RWPE2 (cell line): ENCODE results near the gene SMG9.
"Not testable (repeated sequence)": the region's sequence is repeated elsewhere in the genome, so short reads cannot be mapped to it uniquely, and the experiment has no call there.

ENCODE experiments used
- ATAC-seq: fragments of 200-7000 bp; cut with Tn5 transposase; 3 replicates; pipeline ENCODE4 v1.9.1; 2021; ENCODE audit warnings: low read depth
- DNase-seq: peaks from one replicate; pipeline ENCODE4 v3.0.0-alpha.2; 2020; ENCODE audit warnings: low spot score
- H3K27ac ChIP-seq: fragments of 450-650 bp; 2 replicates; pipeline ENCODE4 v1.5.1; 2017; ENCODE audit warnings: mild to moderate bottlenecking; ENCODE audit not compliant: poor library complexity, severe bottlenecking
- H3K27me3 ChIP-seq: fragments of 250-450 bp; sonication (Bioruptor Pico); 2 replicates; pipeline ENCODE4 v1.5.1; 2021; ENCODE audit warnings: mild to moderate bottlenecking, moderate library complexity; ENCODE audit not compliant: insufficient read depth, poor library complexity, severe bottlenecking
- H3K36me3 ChIP-seq: fragments of 250-450 bp; sonication (Bioruptor Pico); 2 replicates; pipeline ENCODE4 v1.5.1; 2020; ENCODE audit warnings: low read depth, mild to moderate bottlenecking, moderate library complexity
- H3K4me1 ChIP-seq: fragments of 250-450 bp; sonication (Bioruptor Pico); 2 replicates; pipeline ENCODE4 v1.5.1; 2021; ENCODE audit warnings: mild to moderate bottlenecking, moderate library complexity; ENCODE audit not compliant: insufficient read depth, poor library complexity, severe bottlenecking
- H3K4me3 ChIP-seq: fragments of 250-450 bp; sonication (Bioruptor Pico); 2 replicates; pipeline ENCODE4 v1.5.1; 2021; ENCODE audit warnings: mild to moderate bottlenecking, moderate library complexity; ENCODE audit not compliant: severe bottlenecking
- H3K9me3 ChIP-seq: fragments of 250-450 bp; sonication (Bioruptor Pico); 2 replicates; pipeline ENCODE4 v1.5.1; 2021; ENCODE audit warnings: mild to moderate bottlenecking, moderate library complexity; ENCODE audit not compliant: severe bottlenecking
- TF ChIP-seq, protein P1 (sequence below): fragments of 450-650 bp; IDR thresholded peaks from one replicate; pipeline ENCODE4 v1.5.1; 2017; ENCODE audit warnings: mild to moderate bottlenecking, moderate library complexity; ENCODE audit not compliant: poor library complexity, severe bottlenecking

The SMG9 gene

DNA sequence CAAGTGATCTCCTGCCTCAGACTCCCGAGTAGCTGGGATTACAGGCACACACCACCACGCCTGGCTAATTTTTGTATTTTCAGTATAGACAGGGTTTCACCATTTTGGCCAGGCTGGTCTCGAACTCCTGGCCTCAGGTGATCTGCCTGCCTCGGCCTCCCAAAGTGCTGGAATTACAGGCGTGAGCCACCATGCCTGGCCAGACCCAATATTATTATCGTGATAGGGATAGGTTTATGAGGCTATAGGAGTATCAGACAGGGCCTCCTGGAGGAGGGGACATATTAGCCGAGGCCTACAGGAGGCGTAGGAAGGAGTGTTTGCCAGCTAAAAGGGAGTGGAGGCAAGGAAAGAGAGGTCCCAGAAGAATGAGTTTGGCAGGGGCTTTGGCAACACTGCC, 9.9 kb upstream of the SMG9 start:
- H3K4me1 ChIP-seq, result peaks cover 28% of the 10 kb centered on the region
- H3K27ac ChIP-seq, result peak overlapping the region; percentile 91
- not testable (repeated sequence) for DNase-seq, H3K4me3 ChIP-seq, H3K27me3 ChIP-seq, H3K9me3 ChIP-seq
- TF ChIP-seq, protein P1, sequence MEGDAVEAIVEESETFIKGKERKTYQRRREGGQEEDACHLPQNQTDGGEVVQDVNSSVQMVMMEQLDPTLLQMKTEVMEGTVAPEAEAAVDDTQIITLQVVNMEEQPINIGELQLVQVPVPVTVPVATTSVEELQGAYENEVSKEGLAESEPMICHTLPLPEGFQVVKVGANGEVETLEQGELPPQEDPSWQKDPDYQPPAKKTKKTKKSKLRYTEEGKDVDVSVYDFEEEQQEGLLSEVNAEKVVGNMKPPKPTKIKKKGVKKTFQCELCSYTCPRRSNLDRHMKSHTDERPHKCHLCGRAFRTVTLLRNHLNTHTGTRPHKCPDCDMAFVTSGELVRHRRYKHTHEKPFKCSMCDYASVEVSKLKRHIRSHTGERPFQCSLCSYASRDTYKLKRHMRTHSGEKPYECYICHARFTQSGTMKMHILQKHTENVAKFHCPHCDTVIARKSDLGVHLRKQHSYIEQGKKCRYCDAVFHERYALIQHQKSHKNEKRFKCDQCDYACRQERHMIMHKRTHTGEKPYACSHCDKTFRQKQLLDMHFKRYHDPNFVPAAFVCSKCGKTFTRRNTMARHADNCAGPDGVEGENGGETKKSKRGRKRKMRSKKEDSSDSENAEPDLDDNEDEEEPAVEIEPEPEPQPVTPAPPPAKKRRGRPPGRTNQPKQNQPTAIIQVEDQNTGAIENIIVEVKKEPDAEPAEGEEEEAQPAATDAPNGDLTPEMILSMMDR, result peak; percentile 7
- ATAC-seq, result peak; percentile 13
- peaks cover 43% of the 10 kb centered on the region for H3K36me3 ChIP-seq

DNA sequence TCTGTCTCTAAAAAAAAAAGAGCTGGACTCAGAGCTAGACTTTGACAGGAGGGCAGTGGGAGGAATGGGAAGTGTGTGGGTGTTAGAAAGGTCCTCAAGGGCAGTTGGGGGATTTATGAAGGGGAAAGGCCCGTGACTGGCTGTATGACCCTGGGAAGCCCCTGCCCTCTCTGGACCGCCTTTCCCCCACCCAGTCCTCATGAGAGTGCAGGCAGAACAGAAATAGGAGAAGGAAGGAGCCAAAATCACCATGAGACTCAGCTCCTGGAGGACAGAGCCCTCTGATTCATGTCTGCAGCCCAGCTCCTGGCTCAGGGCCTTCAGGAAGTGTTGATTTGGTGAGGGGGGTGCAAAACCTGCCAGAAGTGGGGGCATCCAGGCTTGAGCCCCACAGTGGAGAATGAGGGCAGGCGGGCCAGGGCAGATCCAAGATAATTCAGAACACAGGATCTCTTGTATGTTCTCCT, 8.7 kb upstream of the SMG9 start:
- H3K4me1 ChIP-seq, result peaks cover 40% of the 10 kb centered on the region
- H3K27me3 ChIP-seq, result no peaks in the 10 kb centered on the region
- DNase-seq, result no peak
- no peak for ATAC-seq
- H3K9me3 ChIP-seq, result no peaks in the 10 kb centered on the region
- H3K4me3 ChIP-seq, result no peak overlapping the region
- H3K27ac ChIP-seq, result peak overlapping the region; percentile 91
- TF ChIP-seq, protein P1, result no peak
- H3K36me3 ChIP-seq, result peaks cover 31% of the 10 kb centered on the region

GRCh38 chr19:43762814-43763213, 8.1 kb upstream of the SMG9 start:
- Histone ChIP-seq H3K4me3 (no peak overlapping the region), H3K27ac (peak overlapping the region; percentile 91), H3K4me1 (peaks cover 47% of the 10 kb centered on the region), H3K36me3 (peaks cover 24% of the 10 kb centered on the region), H3K27me3 (no peaks in the 10 kb centered on the region), H3K9me3 (no peaks in the 10 kb centered on the region)
- no peak for ATAC-seq
- DNase-seq, result no peak
- TF ChIP-seq, protein P1, result no peak

DNA sequence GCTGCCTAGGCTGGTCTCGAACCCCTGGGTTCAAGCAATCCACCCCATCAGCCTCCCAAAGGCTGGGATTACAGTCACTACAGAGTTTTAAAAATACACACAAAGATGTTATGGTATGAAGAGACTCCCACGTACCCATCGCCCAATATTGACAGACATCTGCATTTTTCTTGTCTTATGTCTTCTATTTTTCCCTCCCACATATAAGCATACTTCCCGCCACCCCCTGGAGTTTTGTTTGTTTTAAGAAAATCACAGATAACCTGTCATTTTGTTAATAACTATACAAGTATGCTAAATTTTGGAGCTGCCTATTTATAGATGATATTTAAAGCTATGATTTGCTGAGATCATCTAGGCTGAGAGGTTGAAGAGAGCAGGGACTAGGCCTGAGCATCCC, 6.2 kb upstream of the SMG9 start:
- no peaks in the 10 kb centered on the region for H3K9me3 ChIP-seq
- peaks cover 11% of the 10 kb centered on the region for H3K36me3 ChIP-seq
- H3K4me1 ChIP-seq, result peaks cover 66% of the 10 kb centered on the region
- no peak for ATAC-seq
- H3K4me3 ChIP-seq, result no peak overlapping the region
- DNase-seq, result no peak
- TF ChIP-seq, protein P1, result no peak
- H3K27ac ChIP-seq, result no peak overlapping the region
- no peaks in the 10 kb centered on the region for H3K27me3 ChIP-seq

DNA sequence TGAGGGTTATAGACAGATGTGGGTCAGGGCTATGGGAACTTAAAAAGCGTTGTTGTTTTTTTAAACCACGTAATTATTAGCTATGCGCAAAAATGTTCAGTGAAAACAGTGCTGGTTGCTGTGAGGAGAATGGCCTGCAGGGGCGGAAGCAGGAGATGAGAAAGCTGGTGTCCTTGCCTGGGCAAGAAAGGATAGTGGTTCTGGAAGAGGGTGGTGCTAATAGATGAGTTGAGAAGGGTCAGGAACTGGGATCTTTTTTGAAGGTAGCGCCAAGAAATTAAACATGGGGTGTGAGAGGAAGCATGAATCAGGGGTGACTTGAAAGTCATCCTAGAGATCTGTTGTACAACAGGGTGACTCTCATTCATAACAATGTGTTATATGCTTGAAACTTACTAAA, 4.8 kb upstream of the SMG9 start:
- H3K27me3 ChIP-seq, result no peaks in the 10 kb centered on the region
- TF ChIP-seq, protein P1, result peak; percentile 57
- H3K36me3 ChIP-seq, result peaks cover 9% of the 10 kb centered on the region
- peak; percentile 83 for DNase-seq
- peak overlapping the region; percentile 97 for H3K27ac ChIP-seq
- peak; percentile 76 for ATAC-seq
- H3K4me1 ChIP-seq, result peaks cover 62% of the 10 kb centered on the region
- H3K4me3 ChIP-seq, result no peak overlapping the region
- no peaks in the 10 kb centered on the region for H3K9me3 ChIP-seq
